ENCODE measurements around the gene SEC14L3. TPM values are rescaled to one million over a fixed set of nuclear protein-coding genes. Genes with fewer than 3 reads are reported as not detected.

The SEC14L3 gene
- total RNA-seq, result 0.22 TPM in 1 of 2 replicates, not detected in the other

DNA sequence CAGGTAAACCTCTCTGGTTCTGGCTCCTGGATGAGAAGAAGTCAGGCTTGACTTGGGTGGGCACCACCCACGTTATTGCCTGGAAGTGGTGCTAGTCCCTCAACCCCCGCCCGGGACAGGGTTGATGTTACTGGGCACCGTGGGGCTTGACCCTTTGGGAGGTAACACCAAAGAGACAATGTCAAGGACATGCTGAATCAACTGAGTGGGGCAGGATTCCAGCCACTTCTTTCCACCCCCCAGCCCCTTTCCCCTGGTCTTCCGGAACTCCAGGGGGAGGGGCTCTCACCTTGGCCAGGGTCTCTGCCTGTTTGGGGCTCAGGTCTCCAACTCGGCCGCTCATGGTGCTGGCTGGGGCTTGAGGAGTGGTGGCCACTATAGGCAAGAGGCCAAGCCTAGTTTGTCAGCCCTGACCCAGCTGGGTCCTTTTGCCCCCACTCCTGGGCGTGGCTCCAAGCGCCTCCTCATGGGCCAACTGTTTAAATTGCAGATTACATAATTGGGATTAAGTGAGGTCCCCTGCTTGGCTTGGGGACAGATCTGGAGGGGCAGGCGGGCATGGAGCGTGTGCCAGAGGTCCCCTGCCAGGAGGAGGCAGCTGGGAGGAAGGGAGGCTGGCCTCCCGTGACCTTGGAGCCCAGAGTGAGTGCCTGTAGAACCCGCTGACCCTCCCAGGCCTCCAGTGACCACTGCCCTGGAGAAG is at the start of gene SEC14L3:
SEC14L3 (minus strand) TSS at position 402 of the 703 bp plus-strand sequence; CDS start at position 343, 59 bp downstream.
- intact Hi-C loops (cut with micrococcal nuclease), result no loop called here

DNA sequence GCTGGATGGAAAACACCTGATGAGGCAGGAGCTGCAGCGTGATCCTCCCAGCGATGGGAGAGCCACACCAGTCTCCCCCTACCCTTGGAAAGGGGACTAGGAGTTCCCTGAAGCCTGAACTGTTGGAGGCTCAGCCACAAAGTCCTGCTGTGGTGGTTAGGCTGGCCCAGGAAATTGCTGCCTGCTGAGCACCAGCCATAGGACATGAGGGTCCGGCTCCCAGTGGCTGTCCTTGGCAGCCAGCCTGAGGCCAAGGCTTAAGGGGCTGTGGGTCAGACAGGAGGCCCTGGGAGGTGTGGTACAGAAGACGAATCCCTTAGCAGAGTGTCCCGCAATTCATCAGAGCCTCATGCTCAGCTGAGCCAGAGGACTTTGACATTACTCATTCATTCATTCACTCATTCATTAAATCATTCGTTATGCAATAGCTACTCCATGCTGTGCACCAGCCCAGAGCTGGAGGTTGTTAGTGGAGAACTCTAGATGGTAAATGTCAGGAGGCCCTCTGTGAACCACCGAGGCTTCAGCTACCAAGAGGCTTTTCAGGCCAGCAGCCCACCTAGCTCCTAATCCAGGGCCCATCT is 48.1 kb upstream of the SEC14L3 start:
- intact Hi-C loops (cut with micrococcal nuclease), result no loop called here

DNA sequence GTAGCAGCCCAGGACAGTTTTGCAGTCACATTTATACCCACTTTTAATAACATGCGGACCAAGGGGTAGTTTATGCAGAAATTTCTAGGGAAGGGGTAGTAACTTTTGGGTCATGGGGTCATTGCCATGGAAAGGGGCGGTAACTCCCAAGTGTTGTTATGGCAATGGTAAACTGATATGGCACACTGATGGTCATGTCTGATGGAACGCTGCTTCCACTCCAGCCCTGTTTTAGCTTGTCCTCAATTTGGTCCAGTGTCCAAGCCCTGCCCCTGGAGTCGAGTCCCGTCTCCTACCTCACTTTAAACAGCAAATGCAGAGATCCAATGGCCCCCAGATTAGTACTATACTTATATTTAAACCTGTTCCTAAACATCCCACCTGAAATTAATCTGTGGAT is 44.9 kb upstream of the SEC14L3 start:
- intact Hi-C loops (cut with micrococcal nuclease), result no loop called here

DNA sequence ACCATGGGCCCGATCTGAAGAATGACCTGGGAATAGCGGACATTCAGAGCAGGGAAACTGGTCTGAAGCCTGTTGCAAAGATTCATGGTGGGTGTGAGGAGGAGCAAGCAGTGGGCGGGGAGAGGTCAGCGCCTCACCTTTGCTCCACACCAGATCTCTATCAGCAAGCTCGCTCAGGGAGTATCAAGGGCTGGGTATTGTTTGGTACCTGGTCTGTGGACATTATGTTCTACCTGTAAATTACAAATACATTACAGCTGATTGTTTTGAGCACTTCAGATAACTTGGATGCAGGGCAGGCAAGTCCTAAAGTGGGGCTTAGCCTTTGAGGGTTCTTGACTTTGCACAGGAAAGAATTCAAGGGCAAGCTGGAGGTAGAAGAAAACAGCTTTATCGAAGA is 44.5 kb upstream of the SEC14L3 start:
- intact Hi-C loops (cut with micrococcal nuclease), result no loop called here

DNA sequence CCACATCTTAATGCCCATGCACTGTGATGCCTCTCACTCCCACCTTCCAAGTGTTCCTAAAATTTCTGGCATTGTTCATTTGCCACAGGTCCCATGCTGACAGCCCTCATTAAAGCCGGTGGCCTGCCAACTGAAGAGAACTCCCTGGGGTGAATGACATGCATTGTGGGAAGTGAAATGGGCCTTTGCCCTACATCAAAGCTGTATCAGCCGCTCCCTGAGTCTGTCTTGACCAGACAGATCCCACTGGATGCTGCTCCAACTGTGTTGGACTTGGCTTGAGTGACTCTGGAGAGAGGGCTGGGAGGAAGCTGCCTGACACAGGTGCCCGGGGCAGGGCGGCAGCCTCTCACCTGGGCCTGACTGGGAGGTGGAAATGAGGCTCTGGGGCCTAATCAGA is 42.4 kb upstream of the SEC14L3 start:
- intact Hi-C loops (cut with micrococcal nuclease), result no loop called here

DNA sequence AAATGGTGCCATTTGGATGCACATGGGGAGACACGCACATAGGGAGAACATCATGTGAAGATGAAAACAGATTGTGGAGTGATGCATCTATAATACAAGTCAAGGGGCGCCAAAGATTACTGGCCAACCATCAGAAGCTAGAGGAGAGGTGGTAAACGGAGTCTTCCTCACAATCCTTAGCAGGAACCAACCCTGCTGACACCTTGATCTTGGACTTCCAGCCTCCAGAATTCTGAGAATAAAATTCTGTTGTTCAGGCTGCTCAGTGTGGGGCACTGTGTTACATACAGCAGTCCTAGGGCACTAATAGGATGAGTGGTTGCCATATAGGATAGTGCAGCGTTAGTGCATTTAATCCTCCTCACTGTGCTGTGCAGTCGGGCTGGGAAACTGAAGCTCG is 41.6 kb upstream of the SEC14L3 start:
- intact Hi-C loops (cut with micrococcal nuclease), result no loop called here

DNA sequence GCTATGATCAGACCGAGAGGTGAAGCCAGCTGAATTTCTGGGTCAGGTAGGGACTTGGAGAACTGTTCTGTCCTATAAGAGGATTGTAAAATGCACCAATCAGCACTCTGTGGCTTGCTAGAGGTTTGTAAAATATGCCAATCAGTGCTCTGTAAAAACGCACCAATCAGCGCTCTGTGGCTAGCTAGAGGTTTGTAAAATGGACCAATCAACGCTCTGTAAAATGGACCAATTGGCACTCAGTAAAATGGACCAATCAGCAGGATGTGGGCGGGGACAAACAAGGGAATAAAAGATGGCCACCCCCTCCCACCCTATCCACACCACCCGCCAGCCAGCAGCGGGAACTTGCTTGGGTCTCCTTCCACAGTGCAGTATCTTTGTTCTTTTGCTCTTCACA is 40.1 kb upstream of the SEC14L3 start:
- intact Hi-C loops (cut with micrococcal nuclease), result no loop called here

DNA sequence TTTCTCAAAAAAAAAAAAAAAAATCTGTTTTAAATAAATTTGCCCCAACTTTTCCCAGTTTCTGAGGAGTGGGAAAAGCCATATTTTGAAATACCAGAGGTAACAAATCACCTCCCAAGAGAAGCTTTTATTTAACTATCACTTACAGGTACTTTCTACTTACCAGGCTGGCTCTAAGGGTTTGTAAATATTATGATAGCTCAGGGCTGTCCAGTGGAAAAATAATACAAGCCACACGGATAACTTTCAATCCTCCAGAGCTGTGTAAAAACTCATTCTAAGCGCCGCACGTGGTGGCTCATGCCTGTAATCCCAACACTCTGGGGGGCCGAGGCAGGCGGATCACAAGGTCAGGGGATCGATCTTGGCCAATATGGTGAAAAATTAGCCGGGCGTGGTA is 39.3 kb upstream of the SEC14L3 start:
- intact Hi-C loops (cut with micrococcal nuclease), result no loop called here

DNA sequence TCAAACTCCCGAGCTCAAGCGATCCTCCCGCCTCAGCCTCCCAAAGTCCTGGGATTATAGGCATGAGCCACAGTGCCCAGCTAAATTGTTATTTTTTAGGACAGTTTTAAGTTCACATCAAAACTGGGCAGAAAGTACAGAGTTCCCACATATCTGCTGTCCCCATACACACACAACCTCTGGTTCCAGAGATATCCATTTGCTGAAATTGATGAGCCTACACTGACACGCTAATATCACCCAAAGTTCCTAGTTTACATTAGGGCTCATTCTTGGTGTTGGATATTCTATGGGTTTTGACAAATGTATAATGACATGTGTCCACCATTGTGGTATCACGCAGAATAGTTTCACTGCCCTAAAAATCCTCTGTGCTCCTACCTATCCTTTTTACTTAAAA is 36.4 kb upstream of the SEC14L3 start:
- intact Hi-C loops (cut with micrococcal nuclease), result no loop called here

DNA sequence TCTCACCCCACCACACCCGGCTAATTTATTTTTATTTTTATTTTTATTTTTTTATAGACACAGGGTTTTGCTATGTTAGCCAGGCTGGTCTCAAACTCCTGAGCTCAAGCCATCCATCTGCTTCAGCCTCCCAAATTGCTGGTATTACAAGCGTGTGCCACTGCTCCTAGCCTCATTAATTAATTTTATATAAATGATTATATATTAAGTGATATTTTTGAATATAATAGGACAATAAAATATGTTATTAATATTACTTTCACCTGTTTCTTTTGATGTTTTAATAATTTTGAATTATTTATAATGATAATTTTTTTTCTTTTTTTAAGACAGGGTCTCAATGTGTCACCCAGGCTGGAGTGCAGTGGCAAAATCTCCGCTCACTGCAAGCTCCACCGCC is 35.9 kb upstream of the SEC14L3 start:
- intact Hi-C loops (cut with micrococcal nuclease), result no loop called here

DNA sequence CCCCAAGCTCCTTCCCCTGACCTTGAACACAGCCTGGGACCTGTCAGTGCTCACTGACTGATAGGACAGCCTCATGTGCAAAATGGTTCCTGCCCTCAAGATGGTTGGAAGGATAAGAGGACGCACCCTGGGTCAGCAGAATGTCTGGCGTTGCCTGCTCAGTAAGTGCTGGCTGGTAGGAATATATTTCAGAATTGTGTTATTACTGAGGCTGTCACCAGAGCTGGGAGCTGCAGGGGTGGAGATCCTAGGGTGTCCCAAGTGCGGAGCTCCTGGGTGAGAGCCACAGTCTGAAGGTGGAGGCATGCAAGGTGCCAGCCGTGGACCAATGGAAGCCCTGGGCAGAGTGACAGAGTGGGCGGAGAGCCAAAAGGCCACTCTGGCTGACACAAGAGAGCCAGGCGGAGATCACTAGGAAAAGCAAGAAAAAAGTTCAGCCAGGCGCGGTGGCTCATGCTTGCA is 34.7 kb upstream of the SEC14L3 start:
- intact Hi-C loops (cut with micrococcal nuclease), result no loop called here

DNA sequence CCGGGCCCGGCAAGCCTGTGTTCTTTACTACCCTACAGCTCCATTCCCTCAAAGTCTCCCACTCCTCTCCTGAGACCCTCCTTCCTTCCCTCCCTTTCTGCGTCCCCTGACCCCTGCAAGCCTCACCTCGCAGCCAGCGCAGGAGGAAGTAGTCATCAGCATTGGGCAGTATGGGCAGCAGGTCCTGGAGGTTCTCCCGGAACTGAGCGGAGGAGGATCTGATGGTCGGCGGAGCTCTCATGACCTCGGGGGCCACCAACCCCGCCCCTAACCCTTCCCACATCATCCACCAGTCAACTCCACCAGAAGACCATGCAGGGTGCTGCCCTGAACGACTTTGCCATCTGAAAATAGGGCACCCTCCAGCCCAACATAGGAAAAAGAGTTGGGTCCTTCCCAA is 31.7 kb upstream of the SEC14L3 start:
- intact Hi-C loops (cut with micrococcal nuclease), result no loop called here

DNA sequence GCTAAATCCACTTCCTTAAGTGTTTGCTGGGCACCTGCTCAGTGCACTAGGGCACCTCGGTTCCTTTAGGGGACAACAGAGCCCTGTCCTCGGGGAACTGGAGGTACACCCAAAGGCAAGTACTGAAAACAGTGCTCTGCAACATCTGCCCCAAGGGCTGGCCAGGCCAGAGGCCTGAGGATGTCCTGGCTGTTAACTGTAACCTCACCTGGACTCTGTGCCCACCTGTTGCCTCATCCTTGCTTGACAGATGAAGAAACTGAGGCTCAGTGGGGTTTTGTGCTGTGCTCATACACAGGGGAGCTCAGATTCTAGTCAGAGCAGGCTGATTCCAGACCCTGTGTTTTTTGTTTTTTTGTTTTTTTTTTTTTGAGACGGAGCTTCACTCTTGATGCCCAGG is 31.1 kb upstream of the SEC14L3 start:
- intact Hi-C loops (cut with micrococcal nuclease), result no loop called here

DNA sequence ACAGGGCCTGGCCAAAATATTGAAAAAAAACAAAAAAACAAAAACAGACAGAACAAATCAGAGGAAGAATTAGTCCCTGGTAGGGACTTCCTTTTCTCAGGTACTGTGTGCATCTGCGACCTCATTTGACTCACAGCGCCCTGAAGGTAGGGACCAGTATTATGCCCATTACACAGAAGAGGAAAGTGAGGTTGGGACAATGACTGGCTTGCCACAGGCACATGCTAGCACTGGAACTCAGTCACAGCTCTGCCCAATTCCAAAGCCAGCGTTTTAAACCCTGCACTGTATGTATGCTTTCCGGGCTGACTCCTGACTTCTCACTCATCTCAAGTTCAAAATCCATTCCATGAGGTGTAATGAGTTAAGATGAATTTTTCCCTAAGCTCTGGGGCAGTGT is 30.3 kb upstream of the SEC14L3 start:
- intact Hi-C loops (cut with micrococcal nuclease), result no loop called here

DNA sequence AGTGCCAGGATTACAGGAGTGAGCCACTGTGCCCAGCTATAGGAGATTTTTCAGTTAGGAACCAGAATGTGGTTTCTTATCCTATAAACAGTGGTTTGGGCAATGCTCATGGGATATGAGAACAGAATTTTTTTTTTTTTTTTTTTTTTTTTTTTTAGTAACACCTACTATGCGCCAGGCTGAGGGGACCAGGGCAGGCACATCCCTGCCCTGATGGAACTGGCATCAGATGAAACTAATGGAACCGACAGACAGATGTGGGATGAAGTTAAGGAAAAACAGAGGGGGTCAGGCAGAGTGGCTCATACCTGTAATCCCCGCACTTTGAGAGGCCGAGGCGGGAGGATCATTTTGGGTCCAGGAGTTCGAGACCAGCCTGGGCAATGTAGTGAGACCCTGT is 28.8 kb upstream of the SEC14L3 start:
- intact Hi-C loops (cut with micrococcal nuclease), result no loop called here

DNA sequence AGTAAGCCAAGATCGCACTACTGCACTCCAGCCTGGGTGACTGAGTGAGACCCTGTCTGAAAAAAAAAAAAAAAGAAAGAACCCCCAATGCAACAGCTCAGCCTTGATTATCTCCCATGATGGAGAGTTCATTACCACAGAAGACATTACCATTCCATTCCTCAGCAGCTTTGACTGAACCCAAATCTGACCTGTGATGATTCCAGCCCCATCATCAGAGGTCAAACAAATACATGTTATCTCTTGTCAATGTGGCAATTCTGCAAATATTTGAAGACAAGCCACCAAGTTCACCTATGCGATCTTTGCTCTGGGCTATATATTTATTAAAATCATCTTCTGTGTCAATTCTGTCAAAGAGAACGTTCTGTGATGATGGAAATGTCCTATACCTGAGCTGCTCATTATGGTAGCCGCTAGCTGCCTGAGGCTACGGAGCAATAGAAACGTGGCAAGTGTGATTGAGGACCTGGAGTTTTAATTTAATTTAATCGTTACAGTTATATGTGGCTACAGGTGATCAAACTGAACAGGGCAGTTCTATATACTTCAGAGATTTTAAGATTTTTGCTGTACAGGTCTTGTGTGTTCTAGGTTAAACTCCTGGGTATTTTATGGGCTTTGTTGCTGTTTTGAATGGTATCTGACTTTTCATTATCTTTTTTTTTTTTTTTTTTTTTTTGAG is 25.8 kb upstream of the SEC14L3 start:
- intact Hi-C loops (cut with micrococcal nuclease), result no loop called here

DNA sequence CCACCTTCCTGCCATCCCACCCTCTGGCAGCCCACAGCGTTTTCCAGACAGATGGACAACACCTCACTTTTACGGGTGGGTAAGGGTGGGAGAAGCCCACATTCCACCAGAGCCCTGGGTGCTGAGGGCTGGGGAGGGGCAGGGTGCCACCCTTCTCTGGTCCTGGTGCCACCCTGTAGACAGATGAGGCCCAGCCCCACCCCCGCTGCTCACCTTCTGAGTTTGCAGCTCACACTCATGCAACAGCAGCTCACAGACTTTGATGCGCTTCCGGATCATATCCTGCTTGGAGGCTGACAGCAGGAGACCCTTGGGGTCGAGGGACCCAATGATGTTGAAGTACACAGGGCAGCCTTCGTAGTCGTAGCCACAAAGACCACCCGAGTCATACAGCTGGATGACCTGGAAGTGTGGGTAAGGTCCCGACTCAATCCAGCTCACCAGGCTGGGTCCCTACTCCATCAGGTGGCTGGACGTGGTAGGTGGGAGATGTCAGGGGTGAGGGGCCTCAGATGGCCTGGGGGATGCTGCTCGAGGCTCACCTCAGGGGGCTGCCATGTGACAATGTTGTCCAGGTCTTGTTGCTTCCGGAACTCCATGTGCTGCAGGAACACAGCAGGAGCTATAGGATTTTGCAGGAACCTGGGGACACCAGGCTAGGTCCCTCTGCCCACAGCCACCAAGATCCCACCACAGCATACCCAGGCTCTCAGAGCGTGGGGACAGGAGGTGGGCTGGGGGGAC is 23.4 kb upstream of the SEC14L3 start:
- intact Hi-C loops (cut with micrococcal nuclease), result no loop called here

DNA sequence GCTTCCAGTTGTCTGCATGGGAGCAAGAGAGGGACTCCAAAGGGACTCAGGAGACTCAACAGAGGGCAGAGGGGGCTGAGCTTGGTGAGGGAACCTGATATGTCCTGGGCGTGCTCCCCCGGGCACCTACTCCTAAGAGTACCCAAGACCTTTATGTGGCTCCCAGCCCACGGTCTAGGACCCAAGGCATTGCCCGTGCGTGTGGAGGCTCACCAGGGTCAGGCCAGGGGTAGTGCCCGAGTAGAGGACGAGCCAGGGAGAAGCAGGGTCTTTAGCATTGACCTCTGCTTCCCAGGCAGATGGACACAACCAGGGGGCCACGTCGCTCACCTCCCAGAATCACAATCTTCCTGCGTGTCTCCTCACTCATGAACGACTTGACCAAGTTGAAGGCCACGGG is 20.3 kb upstream of the SEC14L3 start:
- intact Hi-C loops (cut with micrococcal nuclease), result no loop called here

DNA sequence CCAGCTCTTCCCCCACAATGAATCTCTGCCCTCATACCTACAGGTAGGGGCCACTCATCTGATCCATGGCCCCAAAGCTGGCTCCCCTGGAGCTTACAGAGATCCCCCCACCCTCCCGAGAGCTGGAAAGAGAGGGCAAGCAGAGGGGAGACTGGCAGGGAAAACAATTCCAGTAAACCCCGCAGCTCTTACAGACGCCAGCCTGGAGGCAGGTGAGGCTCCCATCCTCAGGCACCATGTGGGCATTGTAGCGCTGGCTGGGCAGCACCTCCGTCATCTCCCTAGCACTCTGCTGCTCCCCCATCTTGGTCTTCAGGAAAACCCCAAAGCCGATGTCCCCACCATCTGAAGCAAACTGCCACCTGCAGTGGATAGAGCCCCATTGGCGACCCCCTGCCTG is 19.6 kb upstream of the SEC14L3 start:
- intact Hi-C loops (cut with micrococcal nuclease), result no loop called here

DNA sequence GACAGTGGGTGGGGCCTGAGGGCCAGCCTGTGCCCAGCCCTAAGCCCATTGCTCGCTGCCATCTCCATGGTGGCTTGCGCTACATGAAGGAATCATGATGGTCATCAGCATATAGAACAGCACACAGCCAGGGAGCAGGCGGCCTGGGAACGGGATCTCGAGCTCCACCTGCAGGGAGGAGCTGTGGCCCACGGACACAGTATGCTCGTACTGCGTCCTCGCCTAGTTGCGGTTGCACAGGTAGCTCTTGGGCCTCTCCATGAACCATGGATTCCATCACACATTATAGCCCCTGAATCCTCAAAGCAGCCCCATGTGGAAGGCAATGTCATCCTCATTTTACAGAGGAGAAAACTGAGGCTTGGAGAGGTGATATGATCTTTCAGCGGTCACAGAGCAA is 18.6 kb upstream of the SEC14L3 start:
- intact Hi-C loops (cut with micrococcal nuclease), result no loop called here

DNA sequence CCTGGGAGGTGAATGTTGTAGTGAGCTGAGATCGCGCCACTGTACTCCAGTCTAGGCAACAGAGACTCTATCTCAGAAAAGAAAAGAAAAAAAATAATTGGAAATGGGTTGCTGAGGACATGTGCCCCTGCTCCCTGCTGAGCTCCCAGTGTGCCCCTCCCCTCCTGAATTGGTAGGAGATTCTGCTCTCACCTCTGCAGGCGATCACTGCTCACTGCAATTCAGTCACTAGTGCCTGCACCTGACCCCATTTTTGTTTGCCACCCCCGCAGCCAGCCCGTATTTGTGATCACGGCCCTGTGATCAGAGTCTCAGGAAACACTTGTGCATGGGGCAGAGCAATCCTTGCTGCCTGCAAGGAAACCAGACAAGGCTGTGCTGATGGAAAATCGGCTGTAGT is 16.3 kb upstream of the SEC14L3 start:
- intact Hi-C loops (cut with micrococcal nuclease), result no loop called here

DNA sequence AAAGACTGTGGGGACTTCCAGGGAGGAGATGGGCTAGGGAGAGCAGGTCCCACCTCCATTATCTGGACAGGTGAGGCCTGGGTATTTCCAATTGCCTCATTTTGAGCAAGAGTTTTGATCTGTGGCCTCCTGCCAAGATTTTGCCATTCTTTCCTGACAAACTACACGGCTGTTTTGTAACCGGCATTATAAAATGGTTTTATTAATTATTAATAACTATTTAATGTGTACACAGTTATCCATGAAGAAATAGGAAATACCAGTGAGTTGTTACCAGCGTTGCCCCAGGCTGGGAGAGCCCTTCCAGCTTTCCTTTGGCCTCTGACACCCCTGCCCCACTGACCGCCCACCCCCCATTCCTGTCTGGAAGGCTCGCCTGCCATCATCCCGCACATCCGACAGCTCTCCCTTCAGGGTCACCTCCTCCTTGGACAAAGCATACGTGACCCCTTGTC is 14.9 kb upstream of the SEC14L3 start:
- intact Hi-C loops (cut with micrococcal nuclease), result no loop called here

Measured in T-helper 1 cell treated with Interleukin-12 subunit alpha and Interleukin-12 subunit beta and Interleukin-4 antibody, amounts not matched to agents 30 ng/mL and 1 ng/mL, for 36 hours (primary cell).